ENCODE measurements around the gene TFAP2C.

The TFAP2C gene

GRCh38 chr20:56627122-56628014 is 1.7 kb upstream of the TFAP2C start:
- peaks cover 12% of the 10 kb centered on the region for H3K27me3 ChIP-seq (replicated peaks; ENCODE audit: control insufficient read depth, insufficient read depth, low read length, poor library complexity, severe bottlenecking)
- no peaks in the 10 kb centered on the region for H3K9me3 ChIP-seq (ENCODE audit: control insufficient read depth, low read length)
- no peaks in the 10 kb centered on the region for H3K36me3 ChIP-seq (ENCODE audit: control insufficient read depth, insufficient read depth, low read length)
- no peak for DNase-seq
- no peak overlapping the region for H3K4me3 ChIP-seq (ENCODE audit: insufficient read depth, low read depth, low read length, poor library complexity, severe bottlenecking)
- H3K27ac ChIP-seq (ENCODE audit: insufficient read depth, low read length, poor library complexity, severe bottlenecking), result no peak overlapping the region
- H3K4me1 ChIP-seq (ENCODE audit: control insufficient read depth, insufficient read depth, low read length, poor library complexity, severe bottlenecking), result peaks cover 10% of the 10 kb centered on the region

- Histone ChIP-seq H3K4me3 (ENCODE audit: insufficient read depth, low read depth, low read length, poor library complexity, severe bottlenecking) (peak overlapping the region; percentile 17), H3K27ac (ENCODE audit: insufficient read depth, low read length, poor library complexity, severe bottlenecking) (no peak overlapping the region), H3K4me1 (ENCODE audit: control insufficient read depth, insufficient read depth, low read length, poor library complexity, severe bottlenecking) (peaks cover 10% of the 10 kb centered on the region), H3K27me3 (replicated peaks; ENCODE audit: control insufficient read depth, insufficient read depth, low read length, poor library complexity, severe bottlenecking) (peaks cover 12% of the 10 kb centered on the region), H3K9me3 (ENCODE audit: control insufficient read depth, low read length) (no peaks in the 10 kb centered on the region), H3K36me3 (ENCODE audit: control insufficient read depth, insufficient read depth, low read length) (no peaks in the 10 kb centered on the region)
- DNase-seq, result no peak
Measured at GRCh38 chr20:56628015-56628872, 862 bp upstream of the TFAP2C start.

- Histone ChIP-seq H3K27me3 (replicated peaks; ENCODE audit: control insufficient read depth, insufficient read depth, low read length, poor library complexity, severe bottlenecking) (peaks cover 12% of the 10 kb centered on the region), H3K4me3 (ENCODE audit: insufficient read depth, low read depth, low read length, poor library complexity, severe bottlenecking) (no peak overlapping the region), H3K9me3 (ENCODE audit: control insufficient read depth, low read length) (no peaks in the 10 kb centered on the region), H3K36me3 (ENCODE audit: control insufficient read depth, insufficient read depth, low read length) (no peaks in the 10 kb centered on the region), H3K4me1 (ENCODE audit: control insufficient read depth, insufficient read depth, low read length, poor library complexity, severe bottlenecking) (peaks cover 10% of the 10 kb centered on the region), H3K27ac (ENCODE audit: insufficient read depth, low read length, poor library complexity, severe bottlenecking) (no peak overlapping the region)
- no peak for DNase-seq
Measured at GRCh38 chr20:56629464-56630085, 469 bp downstream of the TFAP2C start.

GRCh38 chr20:56630086-56630493 is 984 bp downstream of the TFAP2C start:
- Histone ChIP-seq H3K27ac (ENCODE audit: insufficient read depth, low read length, poor library complexity, severe bottlenecking) (no peak overlapping the region), H3K4me1 (ENCODE audit: control insufficient read depth, insufficient read depth, low read length, poor library complexity, severe bottlenecking) (peaks cover 10% of the 10 kb centered on the region), H3K36me3 (ENCODE audit: control insufficient read depth, insufficient read depth, low read length) (no peaks in the 10 kb centered on the region), H3K27me3 (replicated peaks; ENCODE audit: control insufficient read depth, insufficient read depth, low read length, poor library complexity, severe bottlenecking) (peaks cover 12% of the 10 kb centered on the region), H3K4me3 (ENCODE audit: insufficient read depth, low read depth, low read length, poor library complexity, severe bottlenecking) (no peak overlapping the region), H3K9me3 (ENCODE audit: control insufficient read depth, low read length) (no peaks in the 10 kb centered on the region)
- DNase-seq, result no peak

- H3K4me3 ChIP-seq (ENCODE audit: insufficient read depth, low read depth, low read length, poor library complexity, severe bottlenecking), result no peak overlapping the region
Measured at GRCh38 chr20:56630506-56631317, 1.6 kb downstream of the TFAP2C start.

GRCh38 chr20:56631318-56631989 is 2.3 kb downstream of the TFAP2C start:
- H3K4me3 ChIP-seq (ENCODE audit: insufficient read depth, low read depth, low read length, poor library complexity, severe bottlenecking), result no peak overlapping the region
- H3K27me3 ChIP-seq (replicated peaks; ENCODE audit: control insufficient read depth, insufficient read depth, low read length, poor library complexity, severe bottlenecking), result peaks cover 9% of the 10 kb centered on the region
- peaks cover 10% of the 10 kb centered on the region for H3K4me1 ChIP-seq (ENCODE audit: control insufficient read depth, insufficient read depth, low read length, poor library complexity, severe bottlenecking)
- no peak overlapping the region for H3K27ac ChIP-seq (ENCODE audit: insufficient read depth, low read length, poor library complexity, severe bottlenecking)
- H3K9me3 ChIP-seq (ENCODE audit: control insufficient read depth, low read length), result no peaks in the 10 kb centered on the region
- H3K36me3 ChIP-seq (ENCODE audit: control insufficient read depth, insufficient read depth, low read length), result no peaks in the 10 kb centered on the region
- no peak for DNase-seq

More at GRCh38 chr20:56630506-56631317, 1.6 kb downstream of the TFAP2C start:
- H3K4me1 ChIP-seq (ENCODE audit: control insufficient read depth, insufficient read depth, low read length, poor library complexity, severe bottlenecking), result peaks cover 10% of the 10 kb centered on the region
- peaks cover 12% of the 10 kb centered on the region for H3K27me3 ChIP-seq (replicated peaks; ENCODE audit: control insufficient read depth, insufficient read depth, low read length, poor library complexity, severe bottlenecking)
- H3K9me3 ChIP-seq (ENCODE audit: control insufficient read depth, low read length), result no peaks in the 10 kb centered on the region
- no peak for DNase-seq
- no peak overlapping the region for H3K27ac ChIP-seq (ENCODE audit: insufficient read depth, low read length, poor library complexity, severe bottlenecking)
- H3K36me3 ChIP-seq (ENCODE audit: control insufficient read depth, insufficient read depth, low read length), result no peaks in the 10 kb centered on the region

- H3K27me3 ChIP-seq (replicated peaks; ENCODE audit: control insufficient read depth, insufficient read depth, low read length, poor library complexity, severe bottlenecking), result peaks cover 6% of the 10 kb centered on the region
- no peak overlapping the region for H3K27ac ChIP-seq (ENCODE audit: insufficient read depth, low read length, poor library complexity, severe bottlenecking)
- H3K36me3 ChIP-seq (ENCODE audit: control insufficient read depth, insufficient read depth, low read length), result no peaks in the 10 kb centered on the region
- no peak overlapping the region for H3K4me3 ChIP-seq (ENCODE audit: insufficient read depth, low read depth, low read length, poor library complexity, severe bottlenecking)
- DNase-seq, result no peak
- H3K4me1 ChIP-seq (ENCODE audit: control insufficient read depth, insufficient read depth, low read length, poor library complexity, severe bottlenecking), result peaks cover 10% of the 10 kb centered on the region
- H3K9me3 ChIP-seq (ENCODE audit: control insufficient read depth, low read length), result no peaks in the 10 kb centered on the region
Measured at GRCh38 chr20:56631990-56632327, 2.9 kb downstream of the TFAP2C start.

GRCh38 chr20:56634307-56634706 is 5.2 kb downstream of the TFAP2C start:
- Histone ChIP-seq H3K4me1 (ENCODE audit: control insufficient read depth, insufficient read depth, low read length, poor library complexity, severe bottlenecking) (peaks cover under 1% of the 10 kb centered on the region), H3K27me3 (replicated peaks; ENCODE audit: control insufficient read depth, insufficient read depth, low read length, poor library complexity, severe bottlenecking) (no peaks in the 10 kb centered on the region), H3K27ac (ENCODE audit: insufficient read depth, low read length, poor library complexity, severe bottlenecking) (no peak overlapping the region), H3K4me3 (ENCODE audit: insufficient read depth, low read depth, low read length, poor library complexity, severe bottlenecking) (no peak overlapping the region), H3K36me3 (ENCODE audit: control insufficient read depth, insufficient read depth, low read length) (no peaks in the 10 kb centered on the region), H3K9me3 (ENCODE audit: control insufficient read depth, low read length) (no peaks in the 10 kb centered on the region)
- DNase-seq, result no peak
